HG03571 (cell line): ENCODE data around the gene ZDHHC16.

Experiments
- ATAC-seq: cut with Tn5 transposase; IDR thresholded peaks from one replicate; pipeline ENCODE4 v1.9.1; 2021; ENCODE audit not compliant: unreplicated experiment

Gene ZDHHC16

DNA sequence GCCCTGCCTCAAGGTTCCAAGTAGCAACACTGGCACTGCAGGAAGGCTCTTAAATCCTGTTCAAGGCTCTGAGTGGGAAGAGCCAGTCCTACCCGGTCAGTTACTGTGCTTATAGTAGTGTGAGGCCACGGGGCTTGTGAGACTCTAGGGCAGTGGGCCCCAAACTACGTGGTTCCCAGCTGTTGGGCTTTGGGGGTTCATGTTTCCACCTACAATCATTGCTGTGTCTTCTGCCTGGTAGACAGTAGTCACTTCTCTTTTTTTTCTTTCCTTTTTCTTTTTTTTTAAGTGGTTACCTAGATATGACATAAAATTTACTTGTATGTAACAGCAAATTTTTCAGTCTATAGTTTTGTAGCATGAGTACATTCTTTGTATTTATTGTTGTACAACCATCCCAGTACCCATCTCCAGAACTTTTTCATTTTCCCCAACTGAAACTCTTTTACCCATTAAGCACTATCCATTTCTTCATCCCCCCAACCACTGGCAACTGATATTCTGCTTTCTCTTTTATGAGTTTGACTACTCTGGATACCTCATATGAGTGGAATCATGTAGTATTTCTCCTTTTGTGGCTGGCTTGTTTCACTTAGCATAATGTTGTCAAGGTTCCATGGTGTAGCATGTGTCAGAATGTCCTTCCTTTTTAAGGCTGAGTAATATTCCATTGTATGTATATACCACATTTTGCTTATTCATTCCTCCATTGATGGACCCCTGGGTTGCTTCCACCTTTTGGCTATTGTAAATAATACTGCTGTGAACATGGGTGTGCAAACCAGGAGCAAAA lies 60.4 kb downstream of the ZDHHC16 start:
- ATAC-seq: no peak
